Vagina (tissue), 2 donors: ENCODE data around the gene SMAGP.

Experiments
- POLR2A ChIP-seq, 2 donors: fragments of 450-650 bp; IDR thresholded peaks; one replicate each; pipeline ENCODE4 v1.6.1; 2017; ENCODE audit warnings: antibody characterized with exemption in 2 of 2, mild to moderate bottlenecking in 2 of 2, moderate library complexity in 2 of 2
- POLR2AphosphoS5 ChIP-seq, 2 donors: sonication (generic); formaldehyde crosslinking; IDR thresholded peaks; one replicate each; pipeline ENCODE4 v1.9.0; 2017; ENCODE audit warnings: antibody characterized with exemption in 2 of 2, mild to moderate bottlenecking in 2 of 2, low read depth in 1 of 2; ENCODE audit not compliant: insufficient read depth in 1 of 2
- TF ChIP-seq, protein P1 (sequence below), 3 experiments: fragments of 450-650 bp in 2 of 3; fragments of 200-600 bp in 1 of 3; sonication (generic) in 1 of 3; IDR thresholded peaks; one replicate each; pipeline ENCODE4 v1.5.1; 2017 to 2019; ENCODE audit warnings: antibody characterized with exemption in 3 of 3, mild to moderate bottlenecking in 2 of 3, moderate library complexity in 2 of 3

DNA sequence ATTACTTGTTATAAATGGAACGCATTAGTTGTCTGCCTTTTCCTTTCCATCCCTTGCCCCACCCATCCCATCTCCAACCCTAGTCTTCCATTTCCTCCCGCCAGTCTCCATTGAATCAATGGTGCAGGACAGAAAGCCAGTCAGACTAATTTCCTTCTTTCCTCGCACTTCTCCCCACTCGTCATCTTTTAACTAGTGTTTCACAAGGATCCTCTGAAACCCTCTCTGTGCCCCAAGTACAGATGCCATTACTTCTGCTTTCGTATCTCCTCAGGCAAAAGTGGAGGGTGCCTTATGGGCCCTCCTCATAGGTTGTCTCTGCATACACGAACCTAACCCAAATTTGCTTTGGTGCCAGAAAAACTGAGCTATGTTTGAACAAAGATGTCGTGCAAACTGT, 27.3 kb downstream of the SMAGP start:
- TF ChIP-seq, protein P1, sequence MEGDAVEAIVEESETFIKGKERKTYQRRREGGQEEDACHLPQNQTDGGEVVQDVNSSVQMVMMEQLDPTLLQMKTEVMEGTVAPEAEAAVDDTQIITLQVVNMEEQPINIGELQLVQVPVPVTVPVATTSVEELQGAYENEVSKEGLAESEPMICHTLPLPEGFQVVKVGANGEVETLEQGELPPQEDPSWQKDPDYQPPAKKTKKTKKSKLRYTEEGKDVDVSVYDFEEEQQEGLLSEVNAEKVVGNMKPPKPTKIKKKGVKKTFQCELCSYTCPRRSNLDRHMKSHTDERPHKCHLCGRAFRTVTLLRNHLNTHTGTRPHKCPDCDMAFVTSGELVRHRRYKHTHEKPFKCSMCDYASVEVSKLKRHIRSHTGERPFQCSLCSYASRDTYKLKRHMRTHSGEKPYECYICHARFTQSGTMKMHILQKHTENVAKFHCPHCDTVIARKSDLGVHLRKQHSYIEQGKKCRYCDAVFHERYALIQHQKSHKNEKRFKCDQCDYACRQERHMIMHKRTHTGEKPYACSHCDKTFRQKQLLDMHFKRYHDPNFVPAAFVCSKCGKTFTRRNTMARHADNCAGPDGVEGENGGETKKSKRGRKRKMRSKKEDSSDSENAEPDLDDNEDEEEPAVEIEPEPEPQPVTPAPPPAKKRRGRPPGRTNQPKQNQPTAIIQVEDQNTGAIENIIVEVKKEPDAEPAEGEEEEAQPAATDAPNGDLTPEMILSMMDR (IDR thresholded peaks at IDR 0.05), result no peak
- TF ChIP-seq POLR2AphosphoS5 (IDR thresholded peaks at IDR 0.05; ENCODE audit: insufficient read depth in 1 of 2, low read depth in 1 of 2), result no peak
- no peak for TF ChIP-seq POLR2A (IDR thresholded peaks at IDR 0.05)
